Kidney (tissue), 14 donors: ENCODE measurements around the gene CDR2. TPM values are rescaled to one million over a fixed set of nuclear protein-coding genes. Genes with fewer than 3 reads are reported as not detected.

ENCODE experiments used
- DNase-seq, 5 donors: peaks; one replicate each; pipeline ENCODE4 v3.0.0-alpha.2; 2013 to 2020
- FAIRE-seq: peaks from 2 replicates; lab custom pipeline; 2012; peaks lifted over from hg19 to GRCh38; lab: Jason Lieb, UNC
- H3K27ac ChIP-seq, 2 donors: one replicate each; pipeline ENCODE4 v1.7.0; 2013; ENCODE audit warnings: low read depth in 2 of 2, low read length in 2 of 2, inconsistent platforms in 1 of 2
- H3K27me3 ChIP-seq: one replicate; pipeline ENCODE4 v1.7.1; 2013; ENCODE audit warnings: low read length, inconsistent platforms; ENCODE audit not compliant: control insufficient read depth, insufficient read depth
- H3K36me3 ChIP-seq, 3 donors: one replicate each; pipeline versions ENCODE4 v1.7.0 to v1.7.1; 2013; ENCODE audit warnings: low read length in 3 of 3, control low read depth in 1 of 3, inconsistent platforms in 1 of 3; ENCODE audit not compliant: insufficient read depth in 3 of 3, control insufficient read depth in 2 of 3
- H3K4me1 ChIP-seq, 3 donors: one replicate each; pipeline versions ENCODE4 v1.7.0 to v1.7.1; 2013; ENCODE audit warnings: low read length in 3 of 3, inconsistent platforms in 1 of 3, low read depth in 1 of 3; ENCODE audit not compliant: control insufficient read depth in 2 of 3, insufficient read depth in 2 of 3
- H3K4me3 ChIP-seq, 3 donors: one replicate each; pipeline versions ENCODE4 v1.7.0 to v1.8.1; 2013; ENCODE audit warnings: low read length in 3 of 3, control low read depth in 1 of 3, inconsistent platforms in 1 of 3
- H3K9ac ChIP-seq, 3 donors: one replicate each; pipeline versions ENCODE4 v1.7.0 to v1.7.1; 2013; ENCODE audit warnings: low read length in 3 of 3, control low read depth in 1 of 3, inconsistent platforms in 1 of 3
- H3K9me3 ChIP-seq, 3 donors: one replicate each; pipeline versions ENCODE4 v1.7.0 to v1.7.1; 2013; ENCODE audit warnings: low read length in 3 of 3, control low read depth in 1 of 3, inconsistent platforms in 1 of 3; ENCODE audit not compliant: control insufficient read depth in 2 of 3, insufficient read depth in 1 of 3
- CTCF ChIP-seq: IDR thresholded peaks from 3 replicates; pipeline ENCODE4 v1.5.1; 2012; ENCODE audit warnings: mild to moderate bottlenecking, moderate library complexity, borderline replicate concordance; ENCODE audit not compliant: insufficient read depth; ENCODE audit errors: extremely low read depth
- intact Hi-C: fragments of 100-400 bp; cut with DNase I; formaldehyde crosslinking; loops from one replicate; pipeline ENCODE4 v1.11.1; 2022
- polyA plus RNA-seq: library from polyadenylated mRNA; stranded (reverse); fragments of 350-450 nt; fragmentation: Illumina TruSeq; extraction: RNeasy Lipid Tissue Mini Kit (QIAGEN cat#74804); gene quantifications from one replicate; pipeline ENCODE4 v1.2.3, GENCODE V29; 2014; ENCODE audit warnings: low read depth, low replicate concordance; ENCODE audit not compliant: insufficient read depth
- total RNA-seq: library from RNA; stranded (reverse); fragmentation: NEBNext Ultra II Directional; extraction: Animal tissue kit (Norgen Biotek cat#: 25700); gene quantifications from one replicate; pipeline ENCODE4 v1.2.1, GENCODE V29; 2021
- donor health status: control.
- donor health status: control.
- donor health status: control.
- donor health status: control.
- donor health status: control.
- donor health status: DM: yes; HTN: yes; CAD: no.
- donor health status: Normal renal cell carcinoma (clear cell type).

CDR2 gene
- total and polyA plus RNA-seq, 2 donors from 2014 or later = 14.4 to 29.6 TPM

- Histone ChIP-seq H3K4me1 (peaks cover 0 to 10% (median 0%) of the 10 kb centered on the region in 3 donors), H3K4me3 (no peak overlapping the region), H3K9ac (no peak overlapping the region), H3K27me3 (no peaks in the 10 kb centered on the region), H3K27ac (no peak overlapping the region), H3K9me3 (no peaks in the 10 kb centered on the region), H3K36me3 (peaks cover 0 to 5% (median 3%) of the 10 kb centered on the region in 3 donors)
- no peak for TF ChIP-seq CTCF
- intact Hi-C loops = no loop called here
- FAIRE-seq (no peak), DNase-seq (no peak)
Measured at GRCh38 chr16:22357635-22357971, 16.8 kb downstream of the CDR2 start.

- Histone ChIP-seq H3K27me3 (no peaks in the 10 kb centered on the region), H3K9ac (no peak overlapping the region), H3K4me1 (peaks cover 0 to 10% (median 0%) of the 10 kb centered on the region in 3 donors), H3K27ac (no peak overlapping the region), H3K36me3 (peaks cover 0 to under 1% (median 0%) of the 10 kb centered on the region in 3 donors), H3K4me3 (no peak overlapping the region), H3K9me3 (no peaks in the 10 kb centered on the region)
- no peak for FAIRE-seq
- intact Hi-C loops = no loop called here
- no peak for TF ChIP-seq CTCF
- no peak for DNase-seq
Measured at GRCh38 chr16:22356930-22357634, 17.3 kb downstream of the CDR2 start.

DNA sequence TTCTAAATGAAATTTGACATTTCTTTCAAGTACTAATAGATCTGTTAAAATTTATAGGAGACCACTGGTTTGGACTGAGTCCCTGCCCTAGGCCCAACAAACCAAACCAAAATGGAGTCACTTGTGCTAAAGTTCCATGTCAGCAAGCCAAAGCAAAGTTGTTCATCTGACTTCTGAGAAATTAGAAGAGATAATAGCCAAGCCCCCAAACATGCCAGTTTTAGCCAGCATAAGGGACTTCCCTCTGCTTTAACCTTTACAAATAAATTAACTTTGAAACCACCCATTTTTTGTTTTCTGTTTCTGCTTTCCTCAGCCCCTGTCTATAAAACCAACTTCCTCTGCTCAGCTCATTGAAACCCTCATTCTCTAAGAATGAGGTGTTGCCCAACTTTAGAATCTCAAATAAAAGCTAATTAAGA lies 18.9 kb downstream of the CDR2 start:
- no peak overlapping the region for H3K27ac ChIP-seq
- peaks cover 0 to 10% (median 0%) of the 10 kb centered on the region in 3 donors for H3K4me1 ChIP-seq
- no peaks in the 10 kb centered on the region for H3K9me3 ChIP-seq
- FAIRE-seq = no peak
- no peaks in the 10 kb centered on the region for H3K27me3 ChIP-seq
- no peak for TF ChIP-seq CTCF
- no peak overlapping the region for H3K4me3 ChIP-seq
- H3K36me3 ChIP-seq = no peaks in the 10 kb centered on the region
- H3K9ac ChIP-seq = no peak overlapping the region
- no peak for DNase-seq
- intact Hi-C loops = no loop called here
